Loucy (cell line): ENCODE measurements around the gene RAB24.

Experiments
- H2AFZ ChIP-seq: fragments of 200-600 bp; sonication (generic); 2 replicates; pipeline ENCODE4 v1.6.0; 2016; ENCODE audit warnings: antibody characterized with exemption, mild to moderate bottlenecking, low read length, moderate library complexity
- H3F3A ChIP-seq: fragments of 200-600 bp; 2 replicates; pipeline ENCODE4 v1.6.0; 2016; ENCODE audit warnings: antibody characterized with exemption, low read depth, mild to moderate bottlenecking
- H3K27me3 ChIP-seq: fragments of 200-600 bp; sonication (generic); 2 replicates; pipeline ENCODE4 v1.6.1; 2014; ENCODE audit warnings: low read length, mild to moderate bottlenecking; ENCODE audit not compliant: insufficient read depth, poor library complexity, severe bottlenecking
- H3K36me3 ChIP-seq: fragments of 200-600 bp; sonication (generic); 2 replicates; pipeline ENCODE4 v1.6.1; 2016; ENCODE audit warnings: low read length; ENCODE audit not compliant: insufficient read depth
- H3K4me1 ChIP-seq: fragments of 200-600 bp; sonication (generic); 2 replicates; pipeline ENCODE4 v1.5.1; 2014; ENCODE audit warnings: low read length, mild to moderate bottlenecking; ENCODE audit not compliant: insufficient read depth, poor library complexity, severe bottlenecking
- H3K4me2 ChIP-seq: fragments of 200-600 bp; sonication (generic); 2 replicates; pipeline ENCODE4 v1.6.0; 2014; ENCODE audit warnings: antibody characterized with exemption, low read length, low read depth, mild to moderate bottlenecking; ENCODE audit not compliant: poor library complexity, severe bottlenecking
- H3K4me3 ChIP-seq: fragments of 200-600 bp; sonication (generic); 2 replicates; pipeline ENCODE4 v1.5.1; 2014; ENCODE audit warnings: low read length, mild to moderate bottlenecking, mixed read lengths; ENCODE audit not compliant: poor library complexity, severe bottlenecking
- H3K79me2 ChIP-seq: fragments of 200-600 bp; sonication (generic); 2 replicates; pipeline ENCODE4 v1.6.1; 2014; ENCODE audit warnings: low read length; ENCODE audit not compliant: insufficient read depth
- H3K9ac ChIP-seq: fragments of 200-600 bp; sonication (generic); 2 replicates; pipeline ENCODE4 v1.6.0; 2014; ENCODE audit warnings: mild to moderate bottlenecking, low read depth, low read length, moderate library complexity; ENCODE audit not compliant: poor library complexity, severe bottlenecking
- H3K9me2 ChIP-seq: fragments of 200-600 bp; sonication (generic); replicated peaks from 2 replicates; pipeline ENCODE4 v1.6.1; 2016; ENCODE audit warnings: low read depth, low read length, mixed read lengths
- H3K9me3 ChIP-seq: fragments of 200-600 bp; sonication (generic); 2 replicates; pipeline ENCODE4 v1.6.1; 2014; ENCODE audit warnings: mild to moderate bottlenecking, antibody characterized with exemption, low read length, low read depth; ENCODE audit not compliant: insufficient read depth
- H4K20me1 ChIP-seq: fragments of 200-600 bp; sonication (generic); 2 replicates; pipeline ENCODE4 v1.6.0; 2014; ENCODE audit warnings: antibody characterized with exemption, low read length, mild to moderate bottlenecking; ENCODE audit not compliant: insufficient read depth, poor library complexity, severe bottlenecking
- EZH2phosphoT487 ChIP-seq: fragments of 200-600 bp; IDR thresholded peaks from 2 replicates; pipeline ENCODE4 v1.6.1; 2018; ENCODE audit warnings: antibody characterized with exemption, mild to moderate bottlenecking, moderate library complexity, borderline replicate concordance
- TF ChIP-seq, protein P1 (sequence below): fragments of 200-600 bp; sonication (generic); conservative IDR thresholded peaks from 2 replicates; pipeline ENCODE4 v1.5.1; 2014; ENCODE audit warnings: mild to moderate bottlenecking, antibody characterized with exemption, low read length

Gene RAB24

GRCh38 chr5:177334155-177334551 lies 30.6 kb upstream of the RAB24 start:
- no peak overlapping the region for H2AFZ ChIP-seq
- peaks cover 16% of the 10 kb centered on the region for H3K4me1 ChIP-seq
- H3K9me2 ChIP-seq = no peaks in the 10 kb centered on the region
- no peaks in the 10 kb centered on the region for H3K27me3 ChIP-seq
- H3K9ac ChIP-seq = no peak overlapping the region
- H4K20me1 ChIP-seq = no peaks in the 10 kb centered on the region
- no peak overlapping the region for H3K4me3 ChIP-seq
- H3K36me3 ChIP-seq = peaks cover 40% of the 10 kb centered on the region; the same call in 1 of the 2 replicates
- TF ChIP-seq, protein P1, sequence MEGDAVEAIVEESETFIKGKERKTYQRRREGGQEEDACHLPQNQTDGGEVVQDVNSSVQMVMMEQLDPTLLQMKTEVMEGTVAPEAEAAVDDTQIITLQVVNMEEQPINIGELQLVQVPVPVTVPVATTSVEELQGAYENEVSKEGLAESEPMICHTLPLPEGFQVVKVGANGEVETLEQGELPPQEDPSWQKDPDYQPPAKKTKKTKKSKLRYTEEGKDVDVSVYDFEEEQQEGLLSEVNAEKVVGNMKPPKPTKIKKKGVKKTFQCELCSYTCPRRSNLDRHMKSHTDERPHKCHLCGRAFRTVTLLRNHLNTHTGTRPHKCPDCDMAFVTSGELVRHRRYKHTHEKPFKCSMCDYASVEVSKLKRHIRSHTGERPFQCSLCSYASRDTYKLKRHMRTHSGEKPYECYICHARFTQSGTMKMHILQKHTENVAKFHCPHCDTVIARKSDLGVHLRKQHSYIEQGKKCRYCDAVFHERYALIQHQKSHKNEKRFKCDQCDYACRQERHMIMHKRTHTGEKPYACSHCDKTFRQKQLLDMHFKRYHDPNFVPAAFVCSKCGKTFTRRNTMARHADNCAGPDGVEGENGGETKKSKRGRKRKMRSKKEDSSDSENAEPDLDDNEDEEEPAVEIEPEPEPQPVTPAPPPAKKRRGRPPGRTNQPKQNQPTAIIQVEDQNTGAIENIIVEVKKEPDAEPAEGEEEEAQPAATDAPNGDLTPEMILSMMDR = no peak
- no peak for TF ChIP-seq EZH2phosphoT487
- H3F3A ChIP-seq = no peaks in the 10 kb centered on the region
- H3K9me3 ChIP-seq = no peaks in the 10 kb centered on the region
- peaks cover 5% of the 10 kb centered on the region; the same call in 1 of the 2 replicates for H3K79me2 ChIP-seq
- H3K4me2 ChIP-seq = no peak overlapping the region

DNA sequence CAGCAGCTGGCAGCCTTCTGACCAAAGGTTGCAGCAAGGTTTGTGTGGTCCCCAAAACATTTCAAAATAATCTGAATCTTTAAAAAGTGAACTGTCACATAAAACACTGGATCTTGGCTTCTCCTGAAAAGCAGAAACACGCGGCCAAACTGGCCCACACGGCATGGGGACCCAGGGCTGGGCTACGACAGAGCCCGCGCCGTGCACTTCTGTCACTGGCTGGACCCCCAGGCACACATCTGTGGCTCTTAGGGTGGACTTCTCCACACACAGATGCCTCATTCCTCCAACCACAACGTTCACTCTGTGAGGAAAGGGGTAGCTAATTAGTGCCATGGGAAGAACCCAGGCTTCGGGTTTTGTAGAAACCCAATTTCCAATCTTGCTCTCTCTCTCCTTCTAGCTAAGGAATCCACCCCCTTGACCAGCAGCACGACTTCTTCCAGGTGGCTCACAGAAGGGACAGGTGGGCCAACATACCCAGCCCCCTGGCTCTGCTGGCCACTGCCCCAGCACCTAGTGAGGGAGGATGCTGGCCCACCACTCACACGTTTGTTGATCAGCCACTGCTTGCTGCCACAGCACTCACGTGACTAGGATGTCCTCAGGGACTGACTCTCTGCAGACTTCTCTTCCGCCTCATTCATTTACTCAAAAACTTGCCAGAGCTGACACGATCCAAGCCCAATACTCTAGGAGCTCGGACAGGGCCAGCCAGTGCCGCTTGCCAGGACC lies 30.1 kb upstream of the RAB24 start:
- Histone ChIP-seq H3K4me1 (peaks cover 16% of the 10 kb centered on the region), H3K79me2 (no peaks in the 10 kb centered on the region), H3K9me3 (no peaks in the 10 kb centered on the region), H3K36me3 (peaks cover 40% of the 10 kb centered on the region; the same call in 1 of the 2 replicates), H3K4me2 (no peak overlapping the region), H3F3A (no peaks in the 10 kb centered on the region), H3K9me2 (no peaks in the 10 kb centered on the region), H4K20me1 (no peaks in the 10 kb centered on the region), H3K9ac (no peak overlapping the region), H3K4me3 (no peak overlapping the region), H3K27me3 (no peaks in the 10 kb centered on the region), H2AFZ (no peak overlapping the region)
- TF ChIP-seq EZH2phosphoT487 = no peak
- TF ChIP-seq, protein P1 = no peak

DNA sequence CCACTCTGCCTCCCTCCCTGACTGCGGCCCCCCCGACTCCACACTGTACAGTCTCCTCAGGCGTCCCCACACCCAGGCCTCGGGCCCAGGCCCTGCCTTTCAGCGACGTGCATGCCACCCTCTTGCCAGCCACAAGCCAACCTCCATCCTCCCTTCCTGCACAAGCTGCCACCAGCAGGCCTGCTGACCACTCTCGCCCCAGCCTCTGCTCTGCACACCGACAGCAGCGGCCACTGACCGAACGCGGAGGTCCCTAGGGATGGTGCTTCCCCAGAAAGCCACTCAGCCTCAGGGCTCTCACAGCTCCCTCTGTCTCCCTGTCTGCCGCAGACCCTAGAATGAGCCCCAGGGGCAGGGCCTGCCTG lies 29.4 kb upstream of the RAB24 start:
- H3K36me3 ChIP-seq = peaks cover 40% of the 10 kb centered on the region; the same call in 1 of the 2 replicates
- H3K4me2 ChIP-seq = no peak overlapping the region
- no peaks in the 10 kb centered on the region for H3F3A ChIP-seq
- no peaks in the 10 kb centered on the region for H3K79me2 ChIP-seq
- H3K9ac ChIP-seq = no peak overlapping the region
- no peaks in the 10 kb centered on the region for H3K27me3 ChIP-seq
- TF ChIP-seq, protein P1 = no peak
- no peak for TF ChIP-seq EZH2phosphoT487
- no peak overlapping the region for H3K4me3 ChIP-seq
- no peaks in the 10 kb centered on the region for H4K20me1 ChIP-seq
- no peaks in the 10 kb centered on the region for H3K9me2 ChIP-seq
- H3K4me1 ChIP-seq = peaks cover 16% of the 10 kb centered on the region
- H3K9me3 ChIP-seq = no peaks in the 10 kb centered on the region
- no peak overlapping the region for H2AFZ ChIP-seq
